SK-N-SH (cell line): ENCODE results near the gene TMEM106C. TPM values are rescaled to one million over a fixed set of nuclear protein-coding genes. Genes with fewer than 3 reads are reported as not detected.

Experiments
- CTCF ChIA-PET: fragments of 300-600, 350-600 bp; formaldehyde crosslinking; extraction: SDS; loops from one replicate; lab custom pipeline; 2021; lab: Yijun Ruan, JAX
- POLR2A ChIA-PET: fragments of 350-600 bp; sonication (Branson Sonifier 250); formaldehyde crosslinking; extraction: SDS; loops from one replicate; lab custom pipeline; 2020; ENCODE audit warnings: antibody characterized with exemption, inconsistent platforms; lab: Yijun Ruan, JAX
- DNase-seq: peaks from one replicate; pipeline ENCODE4 v3.0.0; 2012
- H2AFZ ChIP-seq: fragments of 200-600 bp; sonication (generic); 2 replicates; pipeline ENCODE4 v1.8.1; 2016; ENCODE audit warnings: antibody characterized with exemption, mild to moderate bottlenecking, low read depth
- H3F3A ChIP-seq: fragments of 200-600 bp; sonication (generic); replicated peaks from 2 replicates; pipeline ENCODE3; 2016; ENCODE audit warnings: antibody characterized with exemption, mild to moderate bottlenecking; ENCODE audit not compliant: insufficient read depth
- H3K27ac ChIP-seq, 2 experiments: fragments of 200-500 bp in 1 of 2; fragments of 200-600 bp in 1 of 2; sonication (Bioruptor generic) in 1 of 2; sonication (generic), shearing (Covaris generic) in 1 of 2; 2 replicates each; pipeline versions ENCODE4 v1.5.1 to v1.6.1; 2014 to 2016; ENCODE audit warnings: low read depth in 2 of 2, inconsistent platforms in 1 of 2, low read length in 1 of 2, mild to moderate bottlenecking in 1 of 2, mixed read lengths in 1 of 2
- H3K27me3 ChIP-seq: fragments of 200-600 bp; sonication (generic), shearing (Covaris generic); 2 replicates; pipeline ENCODE4 v1.6.1; 2016; ENCODE audit warnings: mixed run types; ENCODE audit not compliant: insufficient read depth
- H3K36me3 ChIP-seq, 2 experiments: fragments of 200-500 bp in 1 of 2; fragments of 200-600 bp in 1 of 2; sonication (Bioruptor generic) in 1 of 2; sonication (generic) in 1 of 2; replicated peaks in 1 of 2; 2 replicates each; pipeline versions ENCODE3 to v1.5.1; 2014 to 2016; ENCODE audit warnings: low read length in 1 of 2, mild to moderate bottlenecking in 1 of 2; ENCODE audit not compliant: insufficient read depth in 2 of 2, control insufficient read depth in 1 of 2
- H3K4me1 ChIP-seq, 2 experiments: fragments of 200-500 bp in 1 of 2; fragments of 200-600 bp in 1 of 2; sonication (Bioruptor generic) in 1 of 2; sonication (generic), shearing (Covaris generic) in 1 of 2; 2 replicates each; pipeline versions ENCODE4 v1.5.1 to v1.6.1; 2014 to 2016; ENCODE audit warnings: low read depth in 1 of 2, low read length in 1 of 2, mixed run types in 1 of 2; ENCODE audit not compliant: insufficient read depth in 2 of 2, control insufficient read depth in 1 of 2
- H3K4me2 ChIP-seq: fragments of 200-600 bp; sonication (generic), shearing (Covaris generic); 2 replicates; pipeline ENCODE4 v1.6.1; 2017; ENCODE audit warnings: mixed run types
- H3K4me3 ChIP-seq, 2 experiments: fragments of 200-500 bp in 1 of 2; fragments of 200-600 bp in 1 of 2; sonication (Bioruptor generic) in 1 of 2; sonication (generic), shearing (Covaris generic) in 1 of 2; 2 replicates each; pipeline versions ENCODE4 v1.5.1 to v1.8.1; 2014 to 2016; ENCODE audit warnings: low read depth in 2 of 2, inconsistent platforms in 1 of 2, low read length in 1 of 2, mild to moderate bottlenecking in 1 of 2, mixed read lengths in 1 of 2, moderate library complexity in 1 of 2
- H3K79me2 ChIP-seq: fragments of 200-600 bp; sonication (generic); 2 replicates; pipeline ENCODE4 v1.8.1; 2017; ENCODE audit warnings: mild to moderate bottlenecking; ENCODE audit not compliant: insufficient read depth
- H3K9ac ChIP-seq: fragments of 200-600 bp; sonication (generic); 2 replicates; pipeline ENCODE4 v1.6.1; 2017; ENCODE audit warnings: mixed run types
- H3K9me2 ChIP-seq: fragments of 200-600 bp; sonication (generic); 2 replicates; pipeline ENCODE4 v1.6.1; 2017; ENCODE audit warnings: mixed run types
- H3K9me3 ChIP-seq: fragments of 200-600 bp; sonication (generic); 2 replicates; pipeline ENCODE4 v1.6.1; 2017; ENCODE audit warnings: mixed run types, mild to moderate bottlenecking, moderate library complexity
- H4K20me1 ChIP-seq: fragments of 200-600 bp; sonication (generic); 2 replicates; pipeline ENCODE4 v1.6.1; 2017; ENCODE audit warnings: mild to moderate bottlenecking, mixed run types; ENCODE audit not compliant: insufficient read depth
- CHD2 ChIP-seq: fragments of 150-350 bp; IDR thresholded peaks from 2 replicates; pipeline ENCODE4 v1.6.1; 2018; ENCODE audit warnings: low read length; ENCODE audit not compliant: partially characterized antibody
- ELF1 ChIP-seq: IDR thresholded peaks from 2 replicates; pipeline ENCODE4 v1.4.0; 2012
- EP300 ChIP-seq, 2 experiments: IDR thresholded peaks; 2 replicates each; pipeline versions ENCODE4 v1.4.0 to v1.6.1; 2012; ENCODE audit warnings: borderline replicate concordance in 1 of 2, low read depth in 1 of 2, low read length in 1 of 2
- FOXJ3 ChIP-seq: sonication (generic); formaldehyde crosslinking; IDR thresholded peaks from 2 replicates; pipeline ENCODE4 v1.5.1; 2020; ENCODE audit warnings: mild to moderate bottlenecking, missing genetic modification reagents
- FOXM1 ChIP-seq: IDR thresholded peaks from 2 replicates; pipeline ENCODE4 v1.4.0; 2012; ENCODE audit warnings: low read depth, mild to moderate bottlenecking
- GATA2 ChIP-seq: sonication (generic); formaldehyde crosslinking; IDR thresholded peaks from 2 replicates; pipeline ENCODE4 v1.5.0; 2020; ENCODE audit warnings: mild to moderate bottlenecking, missing genetic modification reagents
- MEF2A ChIP-seq: IDR thresholded peaks from 2 replicates; pipeline ENCODE4 v1.4.0; 2012; ENCODE audit warnings: low read depth, borderline replicate concordance
- MXI1 ChIP-seq: IDR thresholded peaks from 2 replicates; pipeline ENCODE4 v1.6.1; 2012; ENCODE audit warnings: mild to moderate bottlenecking, low read depth, low read length, improper control_type of control experiment
- NFIC ChIP-seq: IDR thresholded peaks from 2 replicates; pipeline ENCODE4 v1.4.0; 2012; ENCODE audit warnings: borderline replicate concordance
- RFX5 ChIP-seq: IDR thresholded peaks from 2 replicates; pipeline ENCODE4 v1.6.1; 2012; ENCODE audit warnings: mild to moderate bottlenecking, improper control_type of control experiment, low read length
- RXRA ChIP-seq: IDR thresholded peaks from 2 replicates; pipeline ENCODE4 v1.4.0; 2012; ENCODE audit warnings: low read depth, mild to moderate bottlenecking, borderline replicate concordance
- SIN3A ChIP-seq: IDR thresholded peaks from 2 replicates; pipeline ENCODE4 v1.6.1; 2012; ENCODE audit warnings: low read depth, mild to moderate bottlenecking, low read length, moderate library complexity, borderline replicate concordance
- TAF1 ChIP-seq: IDR thresholded peaks from 2 replicates; pipeline ENCODE4 v1.6.1; 2012; ENCODE audit warnings: low read depth, mild to moderate bottlenecking, low read length, moderate library complexity, borderline replicate concordance
- TCF12 ChIP-seq: IDR thresholded peaks from 2 replicates; pipeline ENCODE4 v1.4.0; 2012
- ZBTB33 ChIP-seq: IDR thresholded peaks from 2 replicates; pipeline ENCODE4 v1.4.0; 2012; ENCODE audit warnings: low read depth, borderline replicate concordance
- WGBS: methylation state at CpG from one replicate; pipeline ENCODE4 v1.1.6; 2017; ENCODE audit warnings: low lambda C conversion rate; 5-methylcytosine and 5-hydroxymethylcytosine counted together
- polyA plus RNA-seq, 3 experiments: library from polyadenylated mRNA; depleted of rRNA; stranded (reverse); fragments of >200 nt; gene quantifications; 2 replicates each; pipeline ENCODE4 v1.2.3, GENCODE V29; 2012
- TF ChIP-seq, protein P1 (sequence below): IDR thresholded peaks from 2 replicates; pipeline ENCODE4 v1.4.0; 2012; ENCODE audit warnings: low read depth
- TF ChIP-seq, protein P2 (sequence below): fragments of 200-600 bp; sonication (generic); IDR thresholded peaks from 2 replicates; pipeline ENCODE4 v1.6.1; 2017; ENCODE audit warnings: antibody characterized with exemption, mild to moderate bottlenecking, moderate library complexity
- TF ChIP-seq, protein P3 (sequence below): fragments of 150-350 bp; IDR thresholded peaks from 2 replicates; pipeline ENCODE4 v1.6.1; 2016; ENCODE audit warnings: mild to moderate bottlenecking, low read depth, low read length
- TF ChIP-seq, protein P4 (sequence below): fragments of 150-350 bp; IDR thresholded peaks from 2 replicates; pipeline ENCODE4 v1.6.1; 2017; ENCODE audit warnings: antibody characterized with exemption, low read length, low read depth, borderline replicate concordance

Gene TMEM106C
- polyA plus RNA-seq, 1 of the 3 experiments (the other 2 are of a cell fraction), result 133 TPM

- no peaks in the 10 kb centered on the region; the same call in 1 of the 2 replicates for H3K27me3 ChIP-seq
- H2AFZ ChIP-seq, result no peak overlapping the region
- no peak overlapping the region for H3K4me2 ChIP-seq
- no peak overlapping the region for H3K9ac ChIP-seq
- no peak overlapping the region for H3K4me3 ChIP-seq
- TF ChIP-seq FOXM1 (no peak), EP300 (IDR thresholded peaks at IDR 0.05; ENCODE audit: borderline replicate concordance in 1 of 2, low read depth in 1 of 2, low read length in 1 of 2) (no peak), TCF12 (no peak), ZBTB33 (no peak), FOXJ3 (no peak), RFX5 (no peak), MEF2A (no peak), RXRA (no peak), GATA2 (CRISPR knock-in tag) (no peak), MXI1 (no peak), CHD2 (no peak)
- TF ChIP-seq, protein P1, sequence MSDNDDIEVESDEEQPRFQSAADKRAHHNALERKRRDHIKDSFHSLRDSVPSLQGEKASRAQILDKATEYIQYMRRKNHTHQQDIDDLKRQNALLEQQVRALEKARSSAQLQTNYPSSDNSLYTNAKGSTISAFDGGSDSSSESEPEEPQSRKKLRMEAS, result no peak
- TF ChIP-seq, protein P2, sequence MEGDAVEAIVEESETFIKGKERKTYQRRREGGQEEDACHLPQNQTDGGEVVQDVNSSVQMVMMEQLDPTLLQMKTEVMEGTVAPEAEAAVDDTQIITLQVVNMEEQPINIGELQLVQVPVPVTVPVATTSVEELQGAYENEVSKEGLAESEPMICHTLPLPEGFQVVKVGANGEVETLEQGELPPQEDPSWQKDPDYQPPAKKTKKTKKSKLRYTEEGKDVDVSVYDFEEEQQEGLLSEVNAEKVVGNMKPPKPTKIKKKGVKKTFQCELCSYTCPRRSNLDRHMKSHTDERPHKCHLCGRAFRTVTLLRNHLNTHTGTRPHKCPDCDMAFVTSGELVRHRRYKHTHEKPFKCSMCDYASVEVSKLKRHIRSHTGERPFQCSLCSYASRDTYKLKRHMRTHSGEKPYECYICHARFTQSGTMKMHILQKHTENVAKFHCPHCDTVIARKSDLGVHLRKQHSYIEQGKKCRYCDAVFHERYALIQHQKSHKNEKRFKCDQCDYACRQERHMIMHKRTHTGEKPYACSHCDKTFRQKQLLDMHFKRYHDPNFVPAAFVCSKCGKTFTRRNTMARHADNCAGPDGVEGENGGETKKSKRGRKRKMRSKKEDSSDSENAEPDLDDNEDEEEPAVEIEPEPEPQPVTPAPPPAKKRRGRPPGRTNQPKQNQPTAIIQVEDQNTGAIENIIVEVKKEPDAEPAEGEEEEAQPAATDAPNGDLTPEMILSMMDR, result no peak
- no peak overlapping the region for H3K27ac ChIP-seq
- 59% methylated on average over 9 of the region's 11 CpGs for WGBS
- H3K9me2 ChIP-seq, result no peaks in the 10 kb centered on the region
- no peaks in the 10 kb centered on the region for H3K79me2 ChIP-seq
- no peaks in the 10 kb centered on the region for H3F3A ChIP-seq
- H3K36me3 ChIP-seq, result no peaks in the 10 kb centered on the region
- H3K9me3 ChIP-seq, result no peaks in the 10 kb centered on the region
- ChIA-PET CTCF (interaction anchor here (1.0 to 1.5 kb wide), 4 partner anchors 13 to 640 kb away, joined by 3 to 6 read pairs (median 4); partner anchors contain the start of gene TMEM106C), POLR2A (interaction anchor here (1.1 kb wide), 1 partner anchor 16 kb away, joined by 3 read pairs; no protein-coding TSS in a partner anchor)
- no peak for DNase-seq
- no peaks in the 10 kb centered on the region for H4K20me1 ChIP-seq
- peaks cover 0 to 10% of the 10 kb centered on the region in 2 experiments; a peak in 1 of 4 replicates for H3K4me1 ChIP-seq
These were observed 16.3 kb downstream of the TMEM106C start for GRCh38 chr12:47979686-47980085.

DNA sequence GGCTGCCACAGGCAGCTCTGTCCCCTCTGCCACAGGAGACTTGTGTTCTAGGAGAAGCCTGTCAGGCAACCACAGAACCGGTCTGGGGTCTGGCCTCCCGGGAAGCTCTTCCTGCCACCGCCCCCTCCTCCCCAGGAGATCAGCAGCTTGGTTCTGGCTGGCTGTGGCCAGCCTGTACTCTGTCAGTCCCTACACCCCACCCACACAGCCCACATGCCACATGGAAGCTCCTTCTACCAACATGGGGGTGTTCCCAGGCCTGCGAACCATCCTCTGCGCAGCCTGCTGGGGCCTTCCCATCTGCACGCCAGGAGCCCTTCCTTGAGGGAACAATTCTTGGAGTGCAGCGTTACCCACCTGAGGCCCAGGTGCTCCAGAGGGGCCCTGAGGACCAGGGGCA lies 16.8 kb downstream of the TMEM106C start:
- Histone ChIP-seq H3K27me3 (no peaks in the 10 kb centered on the region; the same call in 1 of the 2 replicates), H3K27ac (no peak overlapping the region), H3K4me2 (no peak overlapping the region), H3K9me2 (no peaks in the 10 kb centered on the region), H3K4me3 (no peak overlapping the region), H3K4me1 (peaks cover 0 to 10% of the 10 kb centered on the region in 2 experiments; a peak in 1 of 4 replicates), H2AFZ (no peak overlapping the region), H3K79me2 (no peaks in the 10 kb centered on the region), H4K20me1 (no peaks in the 10 kb centered on the region), H3K36me3 (no peaks in the 10 kb centered on the region), H3K9me3 (no peaks in the 10 kb centered on the region), H3F3A (no peaks in the 10 kb centered on the region), H3K9ac (no peak overlapping the region)
- CTCF ChIA-PET, result interaction anchor here (1.0 to 1.3 kb wide), 4 partner anchors 14 to 639 kb away, joined by 3 to 4 read pairs (median 3); partner anchors contain the start of gene ASB8
- POLR2A ChIA-PET, result interaction anchor here (1.1 kb wide), 1 partner anchor 16 kb away, joined by 3 read pairs; no protein-coding TSS in a partner anchor
- WGBS, result 77% methylated on average over 7 of the region's 7 CpGs
- DNase-seq, result no peak
- TF ChIP-seq MEF2A (no peak), NFIC (no peak), ZBTB33 (no peak), FOXJ3 (no peak), ELF1 (no peak), TAF1 (no peak), SIN3A (no peak), FOXM1 (no peak)
- TF ChIP-seq, protein P3, sequence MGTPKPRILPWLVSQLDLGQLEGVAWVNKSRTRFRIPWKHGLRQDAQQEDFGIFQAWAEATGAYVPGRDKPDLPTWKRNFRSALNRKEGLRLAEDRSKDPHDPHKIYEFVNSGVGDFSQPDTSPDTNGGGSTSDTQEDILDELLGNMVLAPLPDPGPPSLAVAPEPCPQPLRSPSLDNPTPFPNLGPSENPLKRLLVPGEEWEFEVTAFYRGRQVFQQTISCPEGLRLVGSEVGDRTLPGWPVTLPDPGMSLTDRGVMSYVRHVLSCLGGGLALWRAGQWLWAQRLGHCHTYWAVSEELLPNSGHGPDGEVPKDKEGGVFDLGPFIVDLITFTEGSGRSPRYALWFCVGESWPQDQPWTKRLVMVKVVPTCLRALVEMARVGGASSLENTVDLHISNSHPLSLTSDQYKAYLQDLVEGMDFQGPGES, result no peak
- TF ChIP-seq, protein P4, sequence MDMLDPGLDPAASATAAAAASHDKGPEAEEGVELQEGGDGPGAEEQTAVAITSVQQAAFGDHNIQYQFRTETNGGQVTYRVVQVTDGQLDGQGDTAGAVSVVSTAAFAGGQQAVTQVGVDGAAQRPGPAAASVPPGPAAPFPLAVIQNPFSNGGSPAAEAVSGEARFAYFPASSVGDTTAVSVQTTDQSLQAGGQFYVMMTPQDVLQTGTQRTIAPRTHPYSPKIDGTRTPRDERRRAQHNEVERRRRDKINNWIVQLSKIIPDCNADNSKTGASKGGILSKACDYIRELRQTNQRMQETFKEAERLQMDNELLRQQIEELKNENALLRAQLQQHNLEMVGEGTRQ, result no peak
